Stimulated activated CD4-positive, alpha-beta T cell treated with anti-CD3 and anti-CD28 coated beads, Interleukin-1b, Interleukin-23, amount 100 ng/mL, for 1 hour (primary cell): ENCODE results near the gene NHSL2.
"Not testable (repeated sequence)": the region's sequence is repeated elsewhere in the genome, so short reads cannot be mapped to it uniquely, and the experiment has no call there.

Source experiments
- DNase-seq, 2 donors: peaks; one replicate each; pipeline ENCODE4 v3.0.0-alpha.2; 2020; ENCODE audit warnings: low read depth in 2 of 2

The NHSL2 gene

GRCh38 chrX:72169008-72169728 lies 258.5 kb downstream of the NHSL2 start:
- DNase-seq: peak in 1 of 2 donors; percentile 6

DNA sequence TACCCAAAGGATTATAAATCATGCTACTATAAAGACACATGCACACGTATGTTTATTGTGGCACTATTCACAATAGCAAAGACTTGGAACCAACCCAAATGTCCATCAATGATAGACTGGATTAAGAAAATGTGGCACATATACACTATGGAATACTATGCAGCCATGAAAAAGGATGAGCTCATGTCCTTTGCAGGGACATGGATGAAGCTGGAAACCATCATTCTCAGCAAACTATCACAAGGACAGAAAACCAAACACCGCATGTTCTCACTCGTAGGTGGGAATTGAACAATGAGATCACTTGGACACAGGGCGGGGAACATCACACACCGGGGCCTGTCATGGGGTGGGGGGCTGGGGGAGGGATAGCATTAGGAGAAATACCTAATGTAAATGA lies 265.6 kb downstream of the NHSL2 start:
- DNase-seq: not testable (repeated sequence)

DNA sequence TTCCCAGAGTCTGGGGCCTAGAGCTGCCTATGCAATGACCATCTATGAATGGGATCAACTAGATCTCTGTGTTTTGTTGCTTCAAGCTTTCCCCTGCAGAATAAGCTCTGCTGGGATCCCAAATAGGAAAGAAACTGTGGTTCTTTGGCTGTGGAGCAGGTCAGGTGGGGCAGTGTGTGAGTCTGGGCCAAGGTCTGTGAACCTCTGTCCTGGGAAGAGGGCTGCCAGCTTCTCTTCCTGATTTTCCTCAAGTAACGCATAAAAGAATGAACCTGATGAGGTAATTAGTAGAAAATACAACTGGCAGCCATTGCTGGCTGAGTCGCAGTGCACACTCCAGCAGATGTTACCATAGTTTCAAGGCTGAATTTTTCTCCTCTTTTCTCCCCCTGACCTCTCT lies 266.3 kb downstream of the NHSL2 start:
- DNase-seq: no peak

- DNase-seq: no peak
Measured at GRCh38 chrX:72180539-72180938, 269.9 kb downstream of the NHSL2 start.

DNA sequence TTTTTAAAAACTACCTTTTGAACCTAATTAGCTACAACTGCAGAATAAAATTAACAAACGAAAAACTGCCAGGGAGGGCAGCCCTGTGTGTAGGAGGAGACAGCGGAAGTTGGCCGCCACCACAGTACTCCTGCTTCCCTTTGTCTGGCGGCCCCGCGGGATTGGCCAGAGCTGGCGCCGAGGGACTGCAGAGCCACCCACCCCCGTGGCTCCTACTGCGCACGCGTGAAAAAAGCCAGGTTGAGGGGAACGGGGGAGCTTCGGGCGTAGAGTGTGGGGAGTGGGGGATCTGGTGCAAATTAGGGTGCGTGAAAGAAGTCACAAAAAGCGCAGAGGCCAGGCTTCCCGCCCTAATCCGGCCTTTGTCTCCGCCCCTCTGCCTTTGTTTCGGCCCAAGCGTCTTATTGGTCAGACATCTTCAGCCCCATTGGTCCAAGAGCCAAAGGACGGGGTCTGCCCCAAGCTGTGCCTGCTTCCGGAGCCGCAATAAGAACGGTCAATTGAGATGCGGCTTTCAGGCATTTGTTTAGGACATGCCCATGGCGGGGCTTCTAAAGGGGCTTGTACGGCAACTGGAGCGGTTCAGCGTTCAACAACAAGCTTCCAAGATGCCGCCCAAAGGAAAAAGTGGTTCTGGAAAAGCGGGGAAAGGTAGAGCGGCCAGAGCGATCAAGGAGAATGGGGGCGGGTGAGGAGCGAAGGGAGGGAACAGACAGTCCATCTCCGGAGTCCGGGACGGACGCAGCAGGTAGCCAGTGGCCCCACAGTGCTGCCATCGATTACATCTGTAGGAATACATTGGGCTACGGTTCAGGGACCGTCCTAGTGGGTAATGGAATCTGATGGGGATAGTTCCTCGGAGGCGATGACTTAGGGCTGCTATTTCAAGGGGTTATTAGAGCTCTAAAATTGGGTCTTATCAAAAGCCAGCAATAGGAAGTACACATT lies 270.8 kb downstream of the NHSL2 start, which contains the start of gene PIN4:
PIN4 (plus strand) TSS at position 580 of the 948 bp plus-strand sequence; CDS start at position 609, 29 bp downstream.
- DNase-seq: peak; percentile 48 to 51

DNA sequence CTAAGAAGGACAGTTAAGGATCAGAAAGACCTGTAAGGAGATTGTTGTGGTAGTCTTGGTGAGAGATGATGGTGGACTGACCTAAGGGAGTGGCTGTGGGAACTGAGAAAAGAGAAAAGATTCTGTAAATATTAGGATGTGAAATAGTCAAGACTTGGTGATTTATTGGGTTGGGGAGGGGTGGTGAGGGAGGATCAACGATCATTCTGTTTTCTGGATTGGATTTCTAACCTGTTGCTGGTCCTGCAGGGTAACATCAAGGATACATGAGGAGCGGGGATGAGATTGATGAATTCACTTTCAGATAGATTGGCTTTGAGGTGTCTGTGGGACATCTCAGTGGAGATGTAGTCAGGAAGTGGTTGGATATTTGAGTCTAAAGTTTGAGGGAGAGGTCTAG lies 272.3 kb downstream of the NHSL2 start:
- no peak for DNase-seq

- DNase-seq: no peak
Measured at GRCh38 chrX:72201836-72202536, 291.3 kb downstream of the NHSL2 start.
